OCI-LY1 (cell line): Measurements from ENCODE around the gene MCCC2.

Experiments used
- CTCF ChIP-seq: fragments of 200-600 bp; sonication (generic), shearing (Covaris generic); IDR thresholded peaks from 2 replicates; pipeline ENCODE4 v1.5.1; 2017; ENCODE audit warnings: mild to moderate bottlenecking, antibody characterized with exemption, low read length, moderate library complexity, mixed read lengths
- EZH2 ChIP-seq: fragments of 200-600 bp; sonication (generic), shearing (Covaris generic); IDR thresholded peaks from 2 replicates; pipeline ENCODE4 v1.8.0; 2017; ENCODE audit warnings: borderline replicate concordance, mixed run types, mild to moderate bottlenecking, antibody characterized with exemption, low read length, moderate library complexity, mixed read lengths

- no peak for TF ChIP-seq CTCF
- no peak for TF ChIP-seq EZH2
These were observed 106.8 kb downstream of the MCCC2 start for GRCh38 chr5:71693828-71694427.
